ENCODE results near the gene EXOSC10.

EXOSC10 gene

GRCh38 chr1:11072216-11072917 is 27.3 kb downstream of the EXOSC10 start:
- no peak for TF ChIP-seq GFI1B (tag by site-specific recombination; IDR thresholded peaks at IDR 0.05)
- TF ChIP-seq ZNF394 (tag by site-specific recombination; IDR thresholded peaks at IDR 0.05; ENCODE audit: borderline replicate concordance) = no peak
- TF ChIP-seq YY2 (tag by site-specific recombination; IDR thresholded peaks at IDR 0.05) = no peak
- TF ChIP-seq BCL6B (tag by site-specific recombination; IDR thresholded peaks at IDR 0.05) = no peak
- no peak for TF ChIP-seq KLF10 (tag by site-specific recombination; IDR thresholded peaks at IDR 0.05)
- no peak for TF ChIP-seq ZNF785 (tag by site-specific recombination; IDR thresholded peaks at IDR 0.05)
- no peak for TF ChIP-seq SCRT2 (tag by site-specific recombination; IDR thresholded peaks at IDR 0.05)
- TF ChIP-seq ZBTB17 (tag by site-specific recombination; IDR thresholded peaks at IDR 0.05) = no peak
- no peak for TF ChIP-seq PRDM1 (tag by site-specific recombination; IDR thresholded peaks at IDR 0.05)
- no peak for TF ChIP-seq SETDB1 (IDR thresholded peaks at IDR 0.05; ENCODE audit: insufficient read length, low read length)
- no peak for TF ChIP-seq ZNF132 (tag by site-specific recombination; IDR thresholded peaks at IDR 0.05; ENCODE audit: borderline replicate concordance)
- no peak for TF ChIP-seq ZBTB26 (tag by site-specific recombination; optimal IDR thresholded peaks at IDR 0.05)
- no peak for TF ChIP-seq ZNF311 (tag by site-specific recombination; IDR thresholded peaks at IDR 0.05; ENCODE audit: borderline replicate concordance)
- TF ChIP-seq ZSCAN16 (tag by site-specific recombination; IDR thresholded peaks at IDR 0.05) = no peak
- Histone ChIP-seq H3K27ac (ENCODE audit: extremely low read depth, low read depth, low read length) (no peak overlapping the region), H3K4me1 (ENCODE audit: control insufficient read depth, insufficient read depth, low read length) (no peaks in the 10 kb centered on the region), H3K9me3 (ENCODE audit: control insufficient read depth, insufficient read depth, low read depth, low read length) (no peaks in the 10 kb centered on the region), H3K36me3 (ENCODE audit: control insufficient read depth in 2 of 2, insufficient read depth in 1 of 2, low read length in 2 of 2) (peaks cover 67 to 98% of the 10 kb centered on the region in 2 experiments), H3K4me3 (ENCODE audit: low read depth, low read length) (no peak overlapping the region)
- CTCF ChIA-PET = interaction anchor here (0.7 to 0.9 kb wide), 3 partner anchors 22 to 191 kb away, joined by 3 read pairs; no protein-coding TSS in a partner anchor
- POLR2A ChIA-PET = interaction anchor here (3.2 kb wide), 1 partner anchor 12 kb away, joined by 12 read pairs; the partner anchor contains the start of gene SRM

GRCh38 chr1:11071463-11072215 is 28.0 kb downstream of the EXOSC10 start:
- no peaks in the 10 kb centered on the region for H3K9me3 ChIP-seq (ENCODE audit: control insufficient read depth, insufficient read depth, low read depth, low read length)
- CTCF ChIA-PET = no interaction called here
- no peak overlapping the region for H3K27ac ChIP-seq (ENCODE audit: extremely low read depth, low read depth, low read length)
- no peaks in the 10 kb centered on the region for H3K4me1 ChIP-seq (ENCODE audit: control insufficient read depth, insufficient read depth, low read length)
- POLR2A ChIA-PET = interaction anchor here (0.9 to 3.2 kb wide), 2 partner anchors 9 to 11 kb away, joined by 4 to 12 read pairs; partner anchors contain the start of gene SRM
- H3K36me3 ChIP-seq (ENCODE audit: control insufficient read depth in 2 of 2, insufficient read depth in 1 of 2, low read length in 2 of 2) = peaks cover 63 to 96% of the 10 kb centered on the region in 2 experiments
- H3K4me3 ChIP-seq (ENCODE audit: low read depth, low read length) = no peak overlapping the region
- TF ChIP-seq ZNF76 (tag by site-specific recombination; IDR thresholded peaks at IDR 0.05; ENCODE audit: borderline replicate concordance, low read depth) (no peak), ZIC2 (tag by site-specific recombination; IDR thresholded peaks at IDR 0.05) (peak; percentile 26; the same call in 1 of the 2 replicates)

- H3K4me3 ChIP-seq (ENCODE audit: low read depth, low read length) = no peak overlapping the region
- H3K4me1 ChIP-seq (ENCODE audit: control insufficient read depth, insufficient read depth, low read length) = no peaks in the 10 kb centered on the region
- no peak overlapping the region for H3K27ac ChIP-seq (ENCODE audit: extremely low read depth, low read depth, low read length)
- H3K36me3 ChIP-seq (ENCODE audit: control insufficient read depth in 2 of 2, insufficient read depth in 1 of 2, low read length in 2 of 2) = peaks cover 67 to 96% of the 10 kb centered on the region in 2 experiments
- no peaks in the 10 kb centered on the region for H3K9me3 ChIP-seq (ENCODE audit: control insufficient read depth, insufficient read depth, low read depth, low read length)
- ChIA-PET POLR2A (interaction anchor here (0.6 to 3.2 kb wide), 5 partner anchors 10 to 580 kb away, joined by 3 to 12 read pairs (median 8); partner anchors contain the start of genes MTOR and SRM), CTCF (interaction anchor here (1.1 kb wide), 1 partner anchor 158 kb away, joined by 3 read pairs; no protein-coding TSS in a partner anchor)
- TF ChIP-seq SP7 (tag by site-specific recombination; IDR thresholded peaks at IDR 0.05) (no peak), ZNF776 (tag by site-specific recombination; IDR thresholded peaks at IDR 0.05; ENCODE audit: borderline replicate concordance) (no peak), KLF1 (tag by site-specific recombination; IDR thresholded peaks at IDR 0.05) (no peak), ZNF555 (tag by site-specific recombination; conservative IDR thresholded peaks at IDR 0.05) (no peak), GLIS2 (tag by site-specific recombination; IDR thresholded peaks at IDR 0.05) (no peak), ZNF560 (tag by site-specific recombination; IDR thresholded peaks at IDR 0.05; ENCODE audit: borderline replicate concordance) (no peak), GLI2 (tag by site-specific recombination; IDR thresholded peaks at IDR 0.05; ENCODE audit: borderline replicate concordance, low read depth) (no peak), ZNF692 (tag by site-specific recombination; IDR thresholded peaks at IDR 0.05) (no peak)
These were observed 28.8 kb downstream of the EXOSC10 start for GRCh38 chr1:11070876-11071275.

All from HEK293 (cell line).